Sigmoid colon (tissue), 7 donors: ENCODE results near the gene HPGD. TPM values are rescaled to one million over a fixed set of nuclear protein-coding genes. Genes with fewer than 3 reads are reported as not detected.

ENCODE experiments used
- DNase-seq: peaks from one replicate; pipeline ENCODE4 v3.0.0-alpha.2; 2019
- H3K27ac ChIP-seq, 4 donors: fragments of 200-600 bp; sonication (generic); one replicate each; pipeline ENCODE4 v1.5.1; 2016 to 2019; ENCODE audit warnings: mild to moderate bottlenecking in 1 of 4
- H3K27me3 ChIP-seq, 3 donors: fragments of 200-600 bp; sonication (generic); one replicate each; pipeline ENCODE4 v1.5.1; 2019; ENCODE audit warnings: mild to moderate bottlenecking in 1 of 3
- H3K36me3 ChIP-seq, 4 donors: fragments of 200-600 bp; sonication (generic); one replicate each; pipeline ENCODE4 v1.5.1; 2016 to 2019
- H3K4me1 ChIP-seq, 4 donors: fragments of 200-600 bp; sonication (generic); one replicate each; pipeline ENCODE4 v1.5.1; 2017 to 2019
- H3K4me3 ChIP-seq, 4 donors: fragments of 200-600 bp; sonication (generic); one replicate each; pipeline ENCODE4 v1.5.1; 2017 to 2019; ENCODE audit warnings: mild to moderate bottlenecking in 2 of 4, moderate library complexity in 1 of 4
- H3K9me3 ChIP-seq, 4 donors: fragments of 200-600 bp in 3 of 4; sonication (generic) in 3 of 4; one replicate each; pipeline versions ENCODE4 v1.5.1 to v1.6.1; 2013 to 2019
- EP300 ChIP-seq, 4 donors: sonication (generic); formaldehyde crosslinking; IDR thresholded peaks; one replicate each; pipeline ENCODE4 v1.6.1; 2017; ENCODE audit warnings: antibody characterized with exemption in 4 of 4
- POLR2A ChIP-seq, 2 donors: fragments of 450-650 bp; IDR thresholded peaks; one replicate each; pipeline ENCODE4 v1.6.1; 2016; ENCODE audit warnings: antibody characterized with exemption in 2 of 2, mild to moderate bottlenecking in 2 of 2, moderate library complexity in 2 of 2
- POLR2AphosphoS5 ChIP-seq, 4 donors: sonication (generic); formaldehyde crosslinking; IDR thresholded peaks; one replicate each; pipeline ENCODE4 v1.6.1; 2017; ENCODE audit warnings: antibody characterized with exemption in 4 of 4
- WGBS, 2 donors: extraction: QIAGEN DNeasy Blood & Tissue Kit; methylation state at CpG; one replicate each; pipeline ENCODE4 v1.1.7; 2013; 5-methylcytosine and 5-hydroxymethylcytosine counted together
- intact Hi-C: fragments of 100-400 bp; cut with DNase I; formaldehyde crosslinking; loops from one replicate; pipeline ENCODE4 v1.15.1; 2023
- polyA plus RNA-seq, 3 donors: library from polyadenylated mRNA; stranded (reverse); fragments of 200-250 nt; gene quantifications; one replicate each; pipeline ENCODE4 v1.2.3, GENCODE V29; 2013
- total RNA-seq, 4 donors: library from RNA; depleted of rRNA; stranded (reverse); fragments of >200 nt; gene quantifications; one replicate each; pipeline ENCODE4 v1.1.0, GENCODE V29; 2016
- TF ChIP-seq, protein P1 (sequence below), 4 experiments: fragments of 450-650 bp in 3 of 4; fragments of 200-600 bp in 1 of 4; IDR thresholded peaks; one replicate each; pipeline ENCODE4 v1.5.1; 2016 to 2019; ENCODE audit warnings: antibody characterized with exemption in 4 of 4, mild to moderate bottlenecking in 3 of 4, moderate library complexity in 2 of 4
- donor health status: healthy with polysubstance abuse.
- donor health status: Bipolar disorder and iron deficiency.
- donor health status: healthy.

The HPGD gene
- total and polyA plus RNA-seq, 7 donors: 71.9 to 659 (median 166) TPM

GRCh38 chr4:174538876-174539250 lies 16.6 kb upstream of the HPGD start:
- Histone ChIP-seq H3K4me1 (peaks cover 0 to 9% (median 3%) of the 10 kb centered on the region in 4 donors), H3K36me3 (no peaks in the 10 kb centered on the region), H3K9me3 (no peaks in the 10 kb centered on the region), H3K4me3 (no peak overlapping the region), H3K27ac (no peak overlapping the region), H3K27me3 (no peaks in the 10 kb centered on the region)
- TF ChIP-seq, protein P1, sequence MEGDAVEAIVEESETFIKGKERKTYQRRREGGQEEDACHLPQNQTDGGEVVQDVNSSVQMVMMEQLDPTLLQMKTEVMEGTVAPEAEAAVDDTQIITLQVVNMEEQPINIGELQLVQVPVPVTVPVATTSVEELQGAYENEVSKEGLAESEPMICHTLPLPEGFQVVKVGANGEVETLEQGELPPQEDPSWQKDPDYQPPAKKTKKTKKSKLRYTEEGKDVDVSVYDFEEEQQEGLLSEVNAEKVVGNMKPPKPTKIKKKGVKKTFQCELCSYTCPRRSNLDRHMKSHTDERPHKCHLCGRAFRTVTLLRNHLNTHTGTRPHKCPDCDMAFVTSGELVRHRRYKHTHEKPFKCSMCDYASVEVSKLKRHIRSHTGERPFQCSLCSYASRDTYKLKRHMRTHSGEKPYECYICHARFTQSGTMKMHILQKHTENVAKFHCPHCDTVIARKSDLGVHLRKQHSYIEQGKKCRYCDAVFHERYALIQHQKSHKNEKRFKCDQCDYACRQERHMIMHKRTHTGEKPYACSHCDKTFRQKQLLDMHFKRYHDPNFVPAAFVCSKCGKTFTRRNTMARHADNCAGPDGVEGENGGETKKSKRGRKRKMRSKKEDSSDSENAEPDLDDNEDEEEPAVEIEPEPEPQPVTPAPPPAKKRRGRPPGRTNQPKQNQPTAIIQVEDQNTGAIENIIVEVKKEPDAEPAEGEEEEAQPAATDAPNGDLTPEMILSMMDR (IDR thresholded peaks at IDR 0.05): no peak
- TF ChIP-seq POLR2AphosphoS5 (IDR thresholded peaks at IDR 0.05): no peak
- no peak for TF ChIP-seq EP300 (IDR thresholded peaks at IDR 0.05)
- TF ChIP-seq POLR2A (IDR thresholded peaks at IDR 0.05): no peak
- DNase-seq: no peak
- intact Hi-C loops: no loop called here
- 92 to 95% methylated on average over 4 of the region's 4 CpGs for WGBS, 2 donors

GRCh38 chr4:174538123-174538875 lies 16.0 kb upstream of the HPGD start:
- Histone ChIP-seq H3K27me3 (no peaks in the 10 kb centered on the region), H3K4me3 (no peak overlapping the region)

GRCh38 chr4:174537634-174538033 lies 15.3 kb upstream of the HPGD start:
- H3K4me3 ChIP-seq: no peak overlapping the region
- no peak overlapping the region for H3K27ac ChIP-seq
- peaks cover 0 to 10% (median 3%) of the 10 kb centered on the region in 4 donors for H3K4me1 ChIP-seq
- TF ChIP-seq EP300 (IDR thresholded peaks at IDR 0.05) (no peak), POLR2AphosphoS5 (IDR thresholded peaks at IDR 0.05) (no peak), POLR2A (IDR thresholded peaks at IDR 0.05) (no peak)
- TF ChIP-seq, protein P1 (IDR thresholded peaks at IDR 0.05): no peak
- no peak for DNase-seq
- H3K27me3 ChIP-seq: no peaks in the 10 kb centered on the region
- H3K9me3 ChIP-seq: no peaks in the 10 kb centered on the region
- intact Hi-C loops: no loop called here
- no peaks in the 10 kb centered on the region for H3K36me3 ChIP-seq
- WGBS, 2 donors: 48 to 64% methylated on average over 3 of the region's 3 CpGs

More at GRCh38 chr4:174538123-174538875, 16.0 kb upstream of the HPGD start:
- H3K9me3 ChIP-seq: no peaks in the 10 kb centered on the region
- no peak overlapping the region for H3K27ac ChIP-seq
- intact Hi-C loops: no loop called here
- no peak for DNase-seq
- H3K4me1 ChIP-seq: peaks cover 0 to 9% (median 3%) of the 10 kb centered on the region in 4 donors
- 71 to 73% methylated on average over 4 of the region's 4 CpGs for WGBS, 2 donors
- no peak for TF ChIP-seq POLR2A (IDR thresholded peaks at IDR 0.05)
- TF ChIP-seq, protein P1 (IDR thresholded peaks at IDR 0.05): no peak
- TF ChIP-seq POLR2AphosphoS5 (IDR thresholded peaks at IDR 0.05): no peak
- no peak for TF ChIP-seq EP300 (IDR thresholded peaks at IDR 0.05)
- H3K36me3 ChIP-seq: no peaks in the 10 kb centered on the region

GRCh38 chr4:174534461-174534860 lies 12.2 kb upstream of the HPGD start:
- DNase-seq: no peak
- Histone ChIP-seq H3K27me3 (no peaks in the 10 kb centered on the region), H3K27ac (no peak overlapping the region), H3K9me3 (no peaks in the 10 kb centered on the region), H3K36me3 (no peaks in the 10 kb centered on the region), H3K4me1 (peaks cover 0 to 16% (median 3%) of the 10 kb centered on the region in 4 donors), H3K4me3 (no peak overlapping the region)
- 94 to 97% methylated on average over 3 of the region's 3 CpGs for WGBS, 2 donors
- intact Hi-C loops: no loop called here
- TF ChIP-seq POLR2A (IDR thresholded peaks at IDR 0.05) (no peak), EP300 (IDR thresholded peaks at IDR 0.05) (no peak)
- TF ChIP-seq, protein P1 (IDR thresholded peaks at IDR 0.05): no peak

- no peak for DNase-seq
- Histone ChIP-seq H3K27me3 (no peaks in the 10 kb centered on the region), H3K9me3 (no peaks in the 10 kb centered on the region), H3K4me3 (no peak overlapping the region), H3K27ac (no peak overlapping the region), H3K36me3 (no peaks in the 10 kb centered on the region), H3K4me1 (peaks cover 0 to 16% (median 3%) of the 10 kb centered on the region in 4 donors)
- intact Hi-C loops: no loop called here
- TF ChIP-seq POLR2AphosphoS5 (IDR thresholded peaks at IDR 0.05) (no peak), EP300 (IDR thresholded peaks at IDR 0.05) (no peak), POLR2A (IDR thresholded peaks at IDR 0.05) (no peak)
- TF ChIP-seq, protein P1 (IDR thresholded peaks at IDR 0.05): no peak
Observed at GRCh38 chr4:174532445-174532844, 10.2 kb upstream of the HPGD start.
